RWPE2 (cell line): ENCODE data around the gene RFX7.

Experiments
- ATAC-seq: fragments of 200-7000 bp; cut with Tn5 transposase; 3 replicates; pipeline ENCODE4 v1.9.1; 2021; ENCODE audit warnings: low read depth
- DNase-seq: peaks from one replicate; pipeline ENCODE4 v3.0.0-alpha.2; 2020; ENCODE audit warnings: low spot score
- H3K27ac ChIP-seq: fragments of 450-650 bp; 2 replicates; pipeline ENCODE4 v1.5.1; 2017; ENCODE audit warnings: mild to moderate bottlenecking; ENCODE audit not compliant: poor library complexity, severe bottlenecking
- H3K27me3 ChIP-seq: fragments of 250-450 bp; sonication (Bioruptor Pico); 2 replicates; pipeline ENCODE4 v1.5.1; 2021; ENCODE audit warnings: mild to moderate bottlenecking, moderate library complexity; ENCODE audit not compliant: insufficient read depth, poor library complexity, severe bottlenecking
- H3K36me3 ChIP-seq: fragments of 250-450 bp; sonication (Bioruptor Pico); 2 replicates; pipeline ENCODE4 v1.5.1; 2020; ENCODE audit warnings: low read depth, mild to moderate bottlenecking, moderate library complexity
- H3K4me1 ChIP-seq: fragments of 250-450 bp; sonication (Bioruptor Pico); 2 replicates; pipeline ENCODE4 v1.5.1; 2021; ENCODE audit warnings: mild to moderate bottlenecking, moderate library complexity; ENCODE audit not compliant: insufficient read depth, poor library complexity, severe bottlenecking
- H3K4me3 ChIP-seq: fragments of 250-450 bp; sonication (Bioruptor Pico); 2 replicates; pipeline ENCODE4 v1.5.1; 2021; ENCODE audit warnings: mild to moderate bottlenecking, moderate library complexity; ENCODE audit not compliant: severe bottlenecking
- H3K9me3 ChIP-seq: fragments of 250-450 bp; sonication (Bioruptor Pico); 2 replicates; pipeline ENCODE4 v1.5.1; 2021; ENCODE audit warnings: mild to moderate bottlenecking, moderate library complexity; ENCODE audit not compliant: severe bottlenecking
- CTCF ChIP-seq: fragments of 450-650 bp; IDR thresholded peaks from one replicate; pipeline ENCODE4 v1.5.1; 2017; ENCODE audit warnings: mild to moderate bottlenecking, moderate library complexity; ENCODE audit not compliant: poor library complexity, severe bottlenecking

The RFX7 gene

GRCh38 chr15:56248311-56248992 is 4.8 kb upstream of the RFX7 start:
- peaks cover 13% of the 10 kb centered on the region for H3K4me1 ChIP-seq
- no peaks in the 10 kb centered on the region for H3K9me3 ChIP-seq
- no peak for TF ChIP-seq CTCF
- DNase-seq (no peak), ATAC-seq (no peak)
- no peaks in the 10 kb centered on the region for H3K36me3 ChIP-seq
- no peaks in the 10 kb centered on the region for H3K27me3 ChIP-seq
- H3K27ac ChIP-seq, result no peak overlapping the region
- H3K4me3 ChIP-seq, result no peak overlapping the region

- ATAC-seq (no peak), DNase-seq (no peak)
- Histone ChIP-seq H3K4me1 (peaks cover 13% of the 10 kb centered on the region), H3K4me3 (no peak overlapping the region), H3K27ac (no peak overlapping the region), H3K9me3 (no peaks in the 10 kb centered on the region), H3K27me3 (no peaks in the 10 kb centered on the region), H3K36me3 (peaks cover 3% of the 10 kb centered on the region; the same call in 1 of the 2 replicates)
- TF ChIP-seq CTCF, result no peak
Measured at GRCh38 chr15:56247266-56247665, 3.6 kb upstream of the RFX7 start.

- Histone ChIP-seq H3K9me3 (no peaks in the 10 kb centered on the region), H3K4me1 (peaks cover 16% of the 10 kb centered on the region), H3K27ac (peak overlapping the region; percentile 87), H3K36me3 (peaks cover 14% of the 10 kb centered on the region; the same call in 1 of the 2 replicates), H3K27me3 (no peaks in the 10 kb centered on the region), H3K4me3 (peak overlapping the region; percentile 15)
- DNase-seq, result peak; percentile 92
- ATAC-seq, result peak; percentile 71
- TF ChIP-seq CTCF, result peak; percentile 100
Measured at GRCh38 chr15:56245871-56246814, 2.5 kb upstream of the RFX7 start.

GRCh38 chr15:56244811-56245576 is 1.3 kb upstream of the RFX7 start:
- Histone ChIP-seq H3K4me1 (peaks cover 28% of the 10 kb centered on the region), H3K27me3 (no peaks in the 10 kb centered on the region), H3K36me3 (peaks cover 26% of the 10 kb centered on the region; the same call in 1 of the 2 replicates), H3K9me3 (no peaks in the 10 kb centered on the region), H3K4me3 (peak overlapping the region; percentile 93), H3K27ac (peak overlapping the region; percentile 87)
- TF ChIP-seq CTCF, result no peak
- ATAC-seq (no peak), DNase-seq (peak; percentile 66)
